AG09309 (cell line): ENCODE measurements around the gene OBSL1.

Source experiments
- DNase-seq: peaks from one replicate; pipeline ENCODE4 v3.0.0-alpha.2; 2010; ENCODE audit warnings: low read depth
- H3K4me3 ChIP-seq: 2 replicates; pipeline ENCODE4 v1.5.1; 2011; ENCODE audit warnings: mild to moderate bottlenecking, low read depth, low read length, moderate library complexity; ENCODE audit not compliant: control insufficient read depth
- TF ChIP-seq, protein P1 (sequence below): IDR thresholded peaks from 2 replicates; pipeline ENCODE4 v1.5.1; 2011; ENCODE audit warnings: mild to moderate bottlenecking, low read depth, low read length, inconsistent platforms; ENCODE audit not compliant: insufficient read depth, control insufficient read depth; ENCODE audit errors: missing control alignments

OBSL1 gene

DNA sequence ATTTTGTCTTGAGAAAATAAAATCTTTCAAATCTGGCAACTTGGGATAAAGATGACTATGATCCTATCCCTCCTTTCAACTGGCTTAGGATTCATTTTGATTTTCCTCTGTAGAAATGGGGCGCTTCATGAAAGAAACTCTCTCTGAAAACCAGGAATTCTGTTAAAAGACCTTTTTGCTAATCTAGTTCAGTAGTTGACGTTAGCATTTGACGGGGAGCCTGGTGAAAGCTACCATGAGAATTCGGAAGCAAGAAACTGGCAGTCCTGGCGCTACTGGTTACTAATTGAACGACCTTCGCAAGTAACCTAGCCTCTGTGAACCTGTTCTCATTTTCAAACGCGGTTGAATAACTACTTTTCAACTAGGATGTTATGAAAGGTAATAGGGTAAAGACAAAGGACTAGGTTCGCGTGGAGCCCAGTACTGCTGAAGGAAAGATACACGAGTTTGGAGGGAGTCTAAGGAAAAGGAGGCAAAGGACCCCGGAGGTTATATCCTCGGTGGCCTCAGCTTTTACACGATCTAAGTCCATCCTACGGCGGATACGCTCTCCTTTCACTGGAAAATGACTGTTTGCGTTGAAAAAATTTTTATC, 25.7 kb upstream of the OBSL1 start:
- H3K4me3 ChIP-seq, result peak overlapping the region; percentile 92
- no peak for DNase-seq
- TF ChIP-seq, protein P1, sequence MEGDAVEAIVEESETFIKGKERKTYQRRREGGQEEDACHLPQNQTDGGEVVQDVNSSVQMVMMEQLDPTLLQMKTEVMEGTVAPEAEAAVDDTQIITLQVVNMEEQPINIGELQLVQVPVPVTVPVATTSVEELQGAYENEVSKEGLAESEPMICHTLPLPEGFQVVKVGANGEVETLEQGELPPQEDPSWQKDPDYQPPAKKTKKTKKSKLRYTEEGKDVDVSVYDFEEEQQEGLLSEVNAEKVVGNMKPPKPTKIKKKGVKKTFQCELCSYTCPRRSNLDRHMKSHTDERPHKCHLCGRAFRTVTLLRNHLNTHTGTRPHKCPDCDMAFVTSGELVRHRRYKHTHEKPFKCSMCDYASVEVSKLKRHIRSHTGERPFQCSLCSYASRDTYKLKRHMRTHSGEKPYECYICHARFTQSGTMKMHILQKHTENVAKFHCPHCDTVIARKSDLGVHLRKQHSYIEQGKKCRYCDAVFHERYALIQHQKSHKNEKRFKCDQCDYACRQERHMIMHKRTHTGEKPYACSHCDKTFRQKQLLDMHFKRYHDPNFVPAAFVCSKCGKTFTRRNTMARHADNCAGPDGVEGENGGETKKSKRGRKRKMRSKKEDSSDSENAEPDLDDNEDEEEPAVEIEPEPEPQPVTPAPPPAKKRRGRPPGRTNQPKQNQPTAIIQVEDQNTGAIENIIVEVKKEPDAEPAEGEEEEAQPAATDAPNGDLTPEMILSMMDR, result no peak

DNA sequence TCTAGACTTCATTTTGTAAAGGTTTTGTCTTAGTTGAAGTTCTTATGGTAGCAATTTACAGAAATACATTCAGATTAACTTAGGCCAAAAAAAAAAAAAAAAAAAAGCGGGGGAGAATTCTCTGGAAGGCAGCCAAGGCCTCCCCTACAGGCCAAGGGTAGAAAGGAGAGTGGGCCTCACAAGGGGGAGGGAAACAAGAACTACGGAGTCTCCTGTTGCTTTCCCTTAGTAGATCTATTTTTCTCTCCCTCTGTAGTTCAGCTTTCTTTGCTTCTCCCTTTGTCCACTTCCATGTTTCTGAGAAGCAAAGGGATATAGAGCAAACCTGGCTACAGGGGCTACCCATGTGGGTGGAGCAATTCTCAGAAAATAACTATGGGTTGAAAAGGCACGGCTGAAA, 23.9 kb upstream of the OBSL1 start:
- H3K4me3 ChIP-seq, result no peak overlapping the region
- no peak for DNase-seq
- TF ChIP-seq, protein P1, result no peak

DNA sequence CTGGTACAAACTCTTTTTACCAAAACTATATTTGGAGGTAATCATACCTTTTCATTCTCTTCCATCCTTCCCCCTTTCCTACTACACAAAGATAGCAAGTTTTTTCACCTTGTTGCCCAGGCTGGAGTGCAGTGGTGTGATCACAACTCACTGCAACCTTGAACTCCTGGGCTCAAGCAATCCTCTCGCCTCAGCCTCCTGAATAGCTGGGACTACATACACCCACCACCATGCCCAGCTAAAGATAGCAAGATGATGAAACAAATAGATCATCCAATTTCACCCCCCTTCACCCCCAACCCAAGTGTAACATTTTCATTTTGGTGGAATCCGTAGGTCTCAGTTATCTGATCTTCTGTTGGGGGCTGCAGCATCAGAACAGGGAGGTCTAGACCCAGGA, 21.8 kb upstream of the OBSL1 start:
- TF ChIP-seq, protein P1, result no peak
- no peak overlapping the region for H3K4me3 ChIP-seq
- no peak for DNase-seq

DNA sequence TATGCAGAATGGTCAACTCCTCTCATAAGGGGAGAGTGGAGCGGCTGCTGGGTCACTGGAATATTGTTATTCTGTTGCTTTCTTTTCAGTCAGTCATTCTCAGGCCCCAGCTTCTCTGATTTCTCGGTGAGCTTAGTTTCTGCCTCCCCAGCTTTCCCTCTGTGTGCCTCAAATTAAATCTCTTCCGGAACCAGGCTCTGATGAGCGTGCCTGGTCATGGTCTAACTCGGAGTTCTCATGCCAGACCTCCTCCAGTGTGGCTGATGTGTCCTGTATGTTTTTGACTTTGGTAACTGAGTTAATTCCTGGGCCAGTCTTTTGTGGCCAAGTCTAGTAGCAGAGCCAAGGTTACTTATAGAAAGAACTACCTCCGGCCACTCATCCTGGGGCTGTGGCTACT, 21.4 kb upstream of the OBSL1 start:
- TF ChIP-seq, protein P1, result no peak
- no peak overlapping the region for H3K4me3 ChIP-seq
- no peak for DNase-seq

DNA sequence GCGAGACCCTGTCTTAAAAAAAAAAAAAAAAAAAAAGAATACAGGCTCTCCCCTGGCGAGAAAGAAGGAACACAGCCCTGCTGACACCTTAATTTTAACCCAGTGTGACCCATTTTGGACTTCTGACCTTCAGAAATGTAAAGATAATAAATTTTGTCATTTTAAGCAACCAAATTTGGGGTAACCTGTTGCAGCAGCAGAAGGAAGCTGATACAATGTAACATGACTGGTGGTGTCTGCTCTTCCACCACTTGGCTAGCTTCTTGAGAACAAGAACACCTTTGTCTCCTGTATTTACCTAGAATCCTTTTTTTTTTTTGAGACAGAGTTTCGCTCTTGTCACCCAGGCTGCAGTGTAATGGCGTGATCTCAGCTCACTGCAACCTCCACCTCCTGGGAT, 19.8 kb upstream of the OBSL1 start:
- no peak overlapping the region for H3K4me3 ChIP-seq
- no peak for DNase-seq
- TF ChIP-seq, protein P1, result no peak

DNA sequence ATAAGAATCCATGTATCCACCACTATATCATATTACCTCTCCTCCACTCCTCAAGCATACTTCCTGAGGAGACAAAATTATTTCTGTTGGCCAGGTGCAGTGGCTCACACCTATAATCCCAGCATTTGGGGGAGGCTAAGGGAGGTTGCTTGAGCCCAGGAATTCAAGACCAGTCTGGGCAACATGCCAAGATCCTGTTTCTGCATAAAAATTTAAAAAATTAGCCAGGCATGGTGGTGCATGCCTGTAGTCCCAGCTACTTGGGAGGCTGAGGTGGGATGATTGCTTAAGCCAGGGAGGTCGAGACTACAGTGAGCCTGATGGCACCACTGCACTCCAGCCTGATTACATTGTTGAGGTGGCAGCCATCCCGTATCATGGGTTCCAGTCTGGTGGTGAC, 10.0 kb upstream of the OBSL1 start:
- DNase-seq, result no peak
- H3K4me3 ChIP-seq, result no peak overlapping the region
- TF ChIP-seq, protein P1, result no peak
